ENCODE results near the gene DHRS1. TPM values are rescaled to one million over a fixed set of nuclear protein-coding genes. Genes with fewer than 3 reads are reported as not detected.
A peak's percentile ranks its signal among the peaks of the same experiment; 100 is the strongest.

Gene DHRS1
- total RNA-seq, 1 experiment from 2014 or later = 19.7 TPM

DNA sequence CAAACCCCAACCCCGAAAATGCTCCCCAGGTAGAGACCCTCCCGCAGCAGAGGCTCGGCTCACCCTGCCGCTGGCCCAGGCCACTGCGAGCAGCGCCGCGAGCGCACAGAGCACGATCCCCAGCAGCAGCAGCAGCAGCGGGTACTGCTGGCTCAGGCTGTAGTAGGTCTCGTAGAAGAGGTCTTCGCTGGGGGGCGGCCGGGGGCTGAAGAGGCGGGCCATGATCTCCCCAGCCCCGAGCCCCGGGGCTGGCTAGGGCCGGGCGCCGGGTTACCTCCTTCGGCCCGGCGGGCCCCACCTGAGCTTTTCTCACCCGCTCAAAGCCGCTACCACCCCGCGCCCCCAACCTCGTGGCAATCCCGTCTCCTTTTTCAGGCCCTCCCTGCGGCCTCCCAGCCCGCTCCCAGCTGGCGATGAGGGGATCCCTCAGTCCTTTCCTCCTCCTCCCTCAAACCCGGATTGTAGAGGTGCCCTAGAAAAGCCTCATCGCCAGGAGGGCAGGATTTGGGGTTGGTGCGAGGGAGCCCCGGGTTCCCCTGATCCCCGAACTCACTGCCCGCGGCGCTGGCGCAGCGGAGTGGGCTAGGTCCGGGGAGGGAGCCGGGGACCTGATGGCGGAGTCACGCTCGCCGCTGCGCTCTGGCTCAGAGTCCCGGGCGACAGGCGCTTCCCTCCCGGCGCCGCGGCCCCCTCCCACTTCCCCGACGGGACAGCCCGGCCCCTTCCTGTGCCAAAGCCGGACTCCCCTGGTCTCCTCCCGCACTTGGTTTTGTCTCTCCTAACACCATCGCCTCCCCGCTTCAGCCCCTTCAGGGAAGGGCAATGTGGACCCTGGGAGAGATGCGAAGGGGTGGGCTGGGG, 35.1 kb upstream of the DHRS1 start, which contains the start of gene ADCY4:
Gene ADCY4, minus strand, starts transcription at position 641 of the 861 bp plus-strand sequence. Its CDS starts 419 bp downstream, at position 222.
- no TSS peak for BruUV-seq (replicated peaks)
- intact Hi-C loops (cut with micrococcal nuclease; ENCODE audit: unreplicated experiment) = loop anchor here (5.0 kb wide), 2 partner anchors 33 to 343 kb away; partner anchors contain the start of gene NFATC4
- no peak for DNase-seq
- CTCF ChIA-PET = interaction anchor here (2.7 kb wide), 1 partner anchor 101 kb away, joined by 22 read pairs; no protein-coding TSS in a partner anchor
- peaks cover 32% of the 10 kb centered on the region for H3K4me1 Mint-ChIP-seq (ENCODE audit: low read depth, unreplicated experiment)
- no peak within 1 kb of the TSS for H3K27ac Mint-ChIP-seq (ENCODE audit: unreplicated experiment)
- no peak for TF ChIP-seq CTCF (IDR thresholded peaks at IDR 0.05; ENCODE audit: unreplicated experiment)
- H3K4me3 Mint-ChIP-seq (ENCODE audit: low read depth, unreplicated experiment) = peak within 1 kb of the TSS; percentile 72
- peaks cover 13% of the 10 kb centered on the region for H3K36me3 Mint-ChIP-seq (ENCODE audit: insufficient read depth, unreplicated experiment)
- H3K27me3 Mint-ChIP-seq (ENCODE audit: unreplicated experiment) = no peaks in the 10 kb centered on the region
- H3K9me3 Mint-ChIP-seq (ENCODE audit: low read depth, unreplicated experiment) = no peaks in the 10 kb centered on the region

DNA sequence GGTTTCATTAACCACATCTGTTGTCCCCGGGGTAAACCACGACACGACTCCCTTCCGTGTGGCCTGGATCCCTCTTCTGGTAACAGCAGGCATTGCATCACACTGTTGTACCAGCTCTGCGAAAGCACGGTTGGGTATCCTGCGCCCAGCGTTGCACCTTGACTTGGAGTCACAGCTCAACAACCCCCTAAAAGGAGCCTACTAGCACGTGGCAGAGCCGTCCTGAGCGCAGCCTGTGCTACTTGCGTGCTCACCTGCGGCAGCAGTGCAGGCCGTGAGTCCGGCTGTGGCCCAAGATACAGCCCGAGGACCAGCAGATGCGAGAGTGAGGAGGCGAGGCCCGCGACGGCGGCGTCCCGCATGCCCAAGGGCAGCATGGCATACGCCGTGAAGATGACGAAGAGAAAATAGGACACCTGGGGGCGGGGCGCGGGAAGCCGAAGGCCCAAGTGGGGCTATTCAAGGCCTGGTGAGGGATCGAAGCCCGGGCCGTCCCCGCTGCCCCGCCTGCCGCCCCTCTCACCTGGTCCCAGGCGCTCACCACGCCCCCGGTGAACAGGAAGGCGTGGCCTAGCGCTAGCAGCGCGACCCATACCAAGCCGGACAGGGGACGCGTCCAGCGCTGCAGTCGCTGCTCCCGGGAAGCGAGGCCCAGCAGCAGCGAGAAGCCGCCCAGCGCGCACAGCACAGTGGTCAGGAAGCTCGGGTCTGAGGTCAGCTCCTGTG, 32.9 kb upstream of the DHRS1 start:
- Mint-ChIP-seq H3K4me3 (ENCODE audit: low read depth, unreplicated experiment) (peak overlapping the region; percentile 72), H3K36me3 (ENCODE audit: insufficient read depth, unreplicated experiment) (peaks cover 8% of the 10 kb centered on the region), H3K4me1 (ENCODE audit: low read depth, unreplicated experiment) (peaks cover 32% of the 10 kb centered on the region), H3K27ac (ENCODE audit: unreplicated experiment) (peak overlapping the region; percentile 52), H3K9me3 (ENCODE audit: low read depth, unreplicated experiment) (no peaks in the 10 kb centered on the region), H3K27me3 (ENCODE audit: unreplicated experiment) (no peaks in the 10 kb centered on the region)
- CTCF ChIA-PET = interaction anchor here (0.7 to 3.3 kb wide), 13 partner anchors 16 to 104 kb away, joined by 3 to 46 read pairs (median 6); partner anchors contain the start of genes CBLN3, DHRS1, KHNYN and NOP9
- intact Hi-C loops (cut with micrococcal nuclease; ENCODE audit: unreplicated experiment) = loop anchor here (5.0 kb wide), 2 partner anchors 35 to 345 kb away; partner anchors contain the start of gene NFATC4
- no TSS peak for BruUV-seq (replicated peaks)
- TF ChIP-seq CTCF (IDR thresholded peaks at IDR 0.05; ENCODE audit: unreplicated experiment) = peak; percentile 54
- peak; percentile 79 for DNase-seq

DNA sequence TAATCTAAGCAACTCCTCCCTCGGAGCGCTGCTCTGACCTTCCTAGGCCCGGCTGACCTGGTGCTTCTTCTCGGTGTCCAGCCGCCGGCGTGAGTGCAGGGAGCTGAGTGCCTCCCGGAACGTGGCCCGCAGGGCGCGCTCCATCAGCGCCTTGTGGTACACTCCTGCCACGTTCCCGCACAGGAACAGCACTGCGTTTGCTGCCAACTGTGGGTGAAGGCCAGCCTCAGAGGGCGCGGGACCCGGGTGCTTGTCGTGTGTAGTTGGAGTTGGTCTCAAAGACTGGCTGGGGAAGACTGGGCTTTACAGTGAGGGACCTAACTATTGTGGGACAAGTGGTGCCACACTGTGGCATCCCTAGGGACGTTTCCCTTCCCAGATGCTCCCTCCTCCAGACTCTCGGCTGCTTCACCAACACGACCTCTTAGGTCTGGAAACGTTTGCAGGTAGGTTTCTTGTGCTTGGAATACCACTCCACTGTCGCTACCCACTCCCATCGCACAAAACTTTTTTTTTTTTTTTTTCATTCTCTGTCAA, 32.2 kb upstream of the DHRS1 start:
- intact Hi-C loops (cut with micrococcal nuclease; ENCODE audit: unreplicated experiment) = loop anchor here (5.0 kb wide), 2 partner anchors 36 to 346 kb away; partner anchors contain the start of gene NFATC4

More for the DNA sequence above, 32.2 kb upstream of the DHRS1 start:
- TF ChIP-seq CTCF (IDR thresholded peaks at IDR 0.05; ENCODE audit: unreplicated experiment) = no peak
- Mint-ChIP-seq H3K27ac (ENCODE audit: unreplicated experiment) (peak overlapping the region; percentile 52), H3K4me1 (ENCODE audit: low read depth, unreplicated experiment) (peaks cover 32% of the 10 kb centered on the region), H3K27me3 (ENCODE audit: unreplicated experiment) (no peaks in the 10 kb centered on the region), H3K36me3 (ENCODE audit: insufficient read depth, unreplicated experiment) (peaks cover 8% of the 10 kb centered on the region), H3K4me3 (ENCODE audit: low read depth, unreplicated experiment) (peak overlapping the region; percentile 72), H3K9me3 (ENCODE audit: low read depth, unreplicated experiment) (no peaks in the 10 kb centered on the region)
- CTCF ChIA-PET = interaction anchor here (0.7 to 3.3 kb wide), 7 partner anchors 32 to 100 kb away, joined by 3 to 46 read pairs (median 9); partner anchors contain the start of genes CBLN3, DHRS1, KHNYN and NOP9
- no peak for DNase-seq
- BruUV-seq (replicated peaks) = no TSS peak
